Vagina (tissue), 2 donors: ENCODE measurements around the gene SAMD4B.

ENCODE experiments used
- CTCF ChIP-seq, 3 experiments: fragments of 450-650 bp in 2 of 3; fragments of 200-600 bp in 1 of 3; sonication (generic) in 1 of 3; IDR thresholded peaks; one replicate each; pipeline ENCODE4 v1.5.1; 2017 to 2019; ENCODE audit warnings: antibody characterized with exemption in 3 of 3, mild to moderate bottlenecking in 2 of 3, moderate library complexity in 2 of 3
- POLR2AphosphoS5 ChIP-seq, 2 donors: sonication (generic); formaldehyde crosslinking; IDR thresholded peaks; one replicate each; pipeline ENCODE4 v1.9.0; 2017; ENCODE audit warnings: antibody characterized with exemption in 2 of 2, mild to moderate bottlenecking in 2 of 2, low read depth in 1 of 2; ENCODE audit not compliant: insufficient read depth in 1 of 2

GRCh38 chr19:39325778-39326665, 16.2 kb upstream of the SAMD4B start:
- TF ChIP-seq CTCF (IDR thresholded peaks at IDR 0.05) (no peak), POLR2AphosphoS5 (IDR thresholded peaks at IDR 0.05; ENCODE audit: insufficient read depth in 1 of 2, low read depth in 1 of 2) (no peak)
